HepG2 (cell line): ENCODE data around the gene PDIA4.

Experiments
- CTCF ChIP-seq: sonication (generic); formaldehyde crosslinking; IDR thresholded peaks from 2 replicates; pipeline ENCODE4 v1.5.0; 2020; ENCODE audit warnings: mild to moderate bottlenecking, missing genetic modification reagents, moderate library complexity
- TEF ChIP-seq: sonication (generic); formaldehyde crosslinking; IDR thresholded peaks from 2 replicates; pipeline ENCODE4 v1.5.0; 2020; ENCODE audit warnings: missing genetic modification reagents
- ZNF138 ChIP-seq: sonication (generic); formaldehyde crosslinking; IDR thresholded peaks from 2 replicates; pipeline ENCODE4 v1.5.0; 2020; ENCODE audit warnings: mild to moderate bottlenecking, low read depth, missing genetic modification reagents
- TF ChIP-seq, protein P1 (sequence below): sonication (generic); formaldehyde crosslinking; IDR thresholded peaks from 2 replicates; pipeline ENCODE4 v1.4.0; 2020; ENCODE audit warnings: missing genetic modification reagents
- TF ChIP-seq, protein P2 (sequence below), 2 experiments: IDR thresholded peaks; 2 replicates each; pipeline ENCODE4 v1.6.1; 2011 to 2012; ENCODE audit warnings: low read length in 2 of 2, borderline replicate concordance in 1 of 2, low read depth in 1 of 2, mild to moderate bottlenecking in 1 of 2, moderate library complexity in 1 of 2

DNA sequence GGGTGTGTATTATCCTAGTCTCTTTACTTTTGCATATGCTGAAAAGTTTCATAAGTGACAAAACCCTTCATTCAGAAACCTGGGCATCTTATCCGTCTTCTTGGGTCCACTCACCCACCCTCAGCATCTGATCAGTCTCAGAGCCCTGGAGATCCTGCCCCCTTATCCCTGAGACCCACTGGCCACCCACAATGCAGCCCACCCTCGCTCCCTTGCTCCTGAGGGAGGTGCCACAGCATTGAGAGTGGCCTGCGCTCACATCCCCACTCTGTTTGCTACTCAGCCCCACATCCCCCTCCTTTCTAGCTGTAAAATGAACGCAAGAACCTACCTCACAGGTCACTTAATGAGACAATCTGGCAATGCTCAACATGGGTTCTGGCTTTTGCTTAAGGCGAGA, 27.3 kb downstream of the PDIA4 start:
- TF ChIP-seq CTCF (CRISPR knock-in tag) (no peak), TEF (no peak), ZNF138 (CRISPR knock-in tag) (no peak)
- TF ChIP-seq, protein P1, sequence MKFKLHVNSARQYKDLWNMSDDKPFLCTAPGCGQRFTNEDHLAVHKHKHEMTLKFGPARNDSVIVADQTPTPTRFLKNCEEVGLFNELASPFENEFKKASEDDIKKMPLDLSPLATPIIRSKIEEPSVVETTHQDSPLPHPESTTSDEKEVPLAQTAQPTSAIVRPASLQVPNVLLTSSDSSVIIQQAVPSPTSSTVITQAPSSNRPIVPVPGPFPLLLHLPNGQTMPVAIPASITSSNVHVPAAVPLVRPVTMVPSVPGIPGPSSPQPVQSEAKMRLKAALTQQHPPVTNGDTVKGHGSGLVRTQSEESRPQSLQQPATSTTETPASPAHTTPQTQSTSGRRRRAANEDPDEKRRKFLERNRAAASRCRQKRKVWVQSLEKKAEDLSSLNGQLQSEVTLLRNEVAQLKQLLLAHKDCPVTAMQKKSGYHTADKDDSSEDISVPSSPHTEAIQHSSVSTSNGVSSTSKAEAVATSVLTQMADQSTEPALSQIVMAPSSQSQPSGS (CRISPR knock-in tag) = no peak
- TF ChIP-seq, protein P2, sequence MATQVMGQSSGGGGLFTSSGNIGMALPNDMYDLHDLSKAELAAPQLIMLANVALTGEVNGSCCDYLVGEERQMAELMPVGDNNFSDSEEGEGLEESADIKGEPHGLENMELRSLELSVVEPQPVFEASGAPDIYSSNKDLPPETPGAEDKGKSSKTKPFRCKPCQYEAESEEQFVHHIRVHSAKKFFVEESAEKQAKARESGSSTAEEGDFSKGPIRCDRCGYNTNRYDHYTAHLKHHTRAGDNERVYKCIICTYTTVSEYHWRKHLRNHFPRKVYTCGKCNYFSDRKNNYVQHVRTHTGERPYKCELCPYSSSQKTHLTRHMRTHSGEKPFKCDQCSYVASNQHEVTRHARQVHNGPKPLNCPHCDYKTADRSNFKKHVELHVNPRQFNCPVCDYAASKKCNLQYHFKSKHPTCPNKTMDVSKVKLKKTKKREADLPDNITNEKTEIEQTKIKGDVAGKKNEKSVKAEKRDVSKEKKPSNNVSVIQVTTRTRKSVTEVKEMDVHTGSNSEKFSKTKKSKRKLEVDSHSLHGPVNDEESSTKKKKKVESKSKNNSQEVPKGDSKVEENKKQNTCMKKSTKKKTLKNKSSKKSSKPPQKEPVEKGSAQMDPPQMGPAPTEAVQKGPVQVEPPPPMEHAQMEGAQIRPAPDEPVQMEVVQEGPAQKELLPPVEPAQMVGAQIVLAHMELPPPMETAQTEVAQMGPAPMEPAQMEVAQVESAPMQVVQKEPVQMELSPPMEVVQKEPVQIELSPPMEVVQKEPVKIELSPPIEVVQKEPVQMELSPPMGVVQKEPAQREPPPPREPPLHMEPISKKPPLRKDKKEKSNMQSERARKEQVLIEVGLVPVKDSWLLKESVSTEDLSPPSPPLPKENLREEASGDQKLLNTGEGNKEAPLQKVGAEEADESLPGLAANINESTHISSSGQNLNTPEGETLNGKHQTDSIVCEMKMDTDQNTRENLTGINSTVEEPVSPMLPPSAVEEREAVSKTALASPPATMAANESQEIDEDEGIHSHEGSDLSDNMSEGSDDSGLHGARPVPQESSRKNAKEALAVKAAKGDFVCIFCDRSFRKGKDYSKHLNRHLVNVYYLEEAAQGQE (IDR thresholded peaks at IDR 0.05; ENCODE audit: borderline replicate concordance in 1 of 2, low read depth in 1 of 2, low read length in 2 of 2) = no peak
